ENCODE results near the gene SRRD.
"Not testable (repeated sequence)": the region's sequence is repeated elsewhere in the genome, so short reads cannot be mapped to it uniquely, and the experiment has no call there.

SRRD gene

GRCh38 chr22:26483439-26484359 is at the start of gene SRRD, which contains the start of gene HPS4:
TSS of gene SRRD (plus strand) at chr22:26483877. CDS start at chr22:26483891, 14 bp downstream.
TSS of gene HPS4 (minus strand) at chr22:26483783. CDS start at chr22:26481762, 2,021 bp downstream.
- peak; percentile 90 for DNase-seq (ENCODE audit: low read depth)

GRCh38 chr22:26435327-26436093 is 48.2 kb upstream of the SRRD start:
- DNase-seq (ENCODE audit: low read depth) = no peak

- no peak for DNase-seq (ENCODE audit: low read depth)
These were observed 46.7 kb upstream of the SRRD start for GRCh38 chr22:26436903-26437515.

GRCh38 chr22:26437694-26438392 is 45.8 kb upstream of the SRRD start:
- no peak for DNase-seq (ENCODE audit: low read depth)

GRCh38 chr22:26438776-26439175 is 44.9 kb upstream of the SRRD start:
- DNase-seq (ENCODE audit: low read depth) = not testable (repeated sequence)

GRCh38 chr22:26439559-26439958 is 44.1 kb upstream of the SRRD start:
- DNase-seq (ENCODE audit: low read depth) = no peak

GRCh38 chr22:26442086-26442756 is 41.5 kb upstream of the SRRD start:
- DNase-seq (ENCODE audit: low read depth) = no peak

- DNase-seq (ENCODE audit: low read depth) = no peak
These were observed 39.6 kb upstream of the SRRD start for GRCh38 chr22:26443901-26444690.

- no peak for DNase-seq (ENCODE audit: low read depth)
These were observed 38.9 kb upstream of the SRRD start for GRCh38 chr22:26444777-26445176.

- no peak for DNase-seq (ENCODE audit: low read depth)
These were observed 38.0 kb upstream of the SRRD start for GRCh38 chr22:26445577-26446275.

- no peak for DNase-seq (ENCODE audit: low read depth)
These were observed 36.7 kb upstream of the SRRD start for GRCh38 chr22:26446808-26447515.

- no peak for DNase-seq (ENCODE audit: low read depth)
These were observed 35.9 kb upstream of the SRRD start for GRCh38 chr22:26447584-26448329.

GRCh38 chr22:26448334-26448733 is 35.3 kb upstream of the SRRD start:
- DNase-seq (ENCODE audit: low read depth) = no peak

GRCh38 chr22:26448941-26449340 is 34.7 kb upstream of the SRRD start:
- DNase-seq (ENCODE audit: low read depth) = no peak

- DNase-seq (ENCODE audit: low read depth) = no peak
These were observed 33.1 kb upstream of the SRRD start for GRCh38 chr22:26450453-26451185.

GRCh38 chr22:26452236-26453016 is 31.3 kb upstream of the SRRD start:
- DNase-seq (ENCODE audit: low read depth) = no peak

GRCh38 chr22:26453216-26453615 is 30.5 kb upstream of the SRRD start:
- no peak for DNase-seq (ENCODE audit: low read depth)
